Neural cell (in vitro differentiated cells): Measurements from ENCODE around the gene CD2.

Experiments used
- EP300 ChIP-seq: fragments of 450-650 bp; conservative IDR thresholded peaks from 2 replicates; pipeline ENCODE4 v1.6.1; 2014; ENCODE audit warnings: antibody characterized with exemption, mild to moderate bottlenecking, moderate library complexity; ENCODE audit not compliant: poor library complexity, severe bottlenecking
- EZH2 ChIP-seq: fragments of 200-600, 300-800 bp; shearing (Covaris generic), sonication (generic); IDR thresholded peaks from 2 replicates; pipeline ENCODE4 v1.6.1; 2014; ENCODE audit warnings: antibody characterized with exemption, low read length, borderline replicate concordance, mild to moderate bottlenecking; ENCODE audit not compliant: insufficient read depth, poor library complexity, severe bottlenecking
- MXI1 ChIP-seq: fragments of 450-650 bp; conservative IDR thresholded peaks from 2 replicates; pipeline ENCODE4 v1.6.1; 2014; ENCODE audit warnings: antibody characterized with exemption, mild to moderate bottlenecking; ENCODE audit not compliant: poor library complexity, severe bottlenecking
- POLR2AphosphoS5 ChIP-seq: IDR thresholded peaks from 2 replicates; pipeline ENCODE4 v1.6.1; 2012
- RAD21 ChIP-seq: fragments of 450-650 bp; conservative IDR thresholded peaks from 2 replicates; pipeline ENCODE4 v1.6.1; 2014; ENCODE audit warnings: antibody characterized with exemption, mild to moderate bottlenecking, moderate library complexity
- SMC3 ChIP-seq: fragments of 450-650 bp; conservative IDR thresholded peaks from 2 replicates; pipeline ENCODE4 v1.6.1; 2014; ENCODE audit warnings: antibody characterized with exemption, mild to moderate bottlenecking, moderate library complexity; ENCODE audit not compliant: poor library complexity
- TAF1 ChIP-seq: IDR thresholded peaks from 2 replicates; pipeline ENCODE4 v1.6.1; 2012; ENCODE audit warnings: low read depth
- TF ChIP-seq, protein P1 (sequence below): fragments of 450-650 bp; IDR thresholded peaks from 2 replicates; pipeline ENCODE4 v1.5.1; 2014; ENCODE audit warnings: antibody characterized with exemption, mild to moderate bottlenecking, moderate library complexity; ENCODE audit not compliant: poor library complexity, severe bottlenecking
- TF ChIP-seq, protein P2 (sequence below): IDR thresholded peaks from 2 replicates; pipeline ENCODE4 v1.6.1; 2012; ENCODE audit warnings: borderline replicate concordance

DNA sequence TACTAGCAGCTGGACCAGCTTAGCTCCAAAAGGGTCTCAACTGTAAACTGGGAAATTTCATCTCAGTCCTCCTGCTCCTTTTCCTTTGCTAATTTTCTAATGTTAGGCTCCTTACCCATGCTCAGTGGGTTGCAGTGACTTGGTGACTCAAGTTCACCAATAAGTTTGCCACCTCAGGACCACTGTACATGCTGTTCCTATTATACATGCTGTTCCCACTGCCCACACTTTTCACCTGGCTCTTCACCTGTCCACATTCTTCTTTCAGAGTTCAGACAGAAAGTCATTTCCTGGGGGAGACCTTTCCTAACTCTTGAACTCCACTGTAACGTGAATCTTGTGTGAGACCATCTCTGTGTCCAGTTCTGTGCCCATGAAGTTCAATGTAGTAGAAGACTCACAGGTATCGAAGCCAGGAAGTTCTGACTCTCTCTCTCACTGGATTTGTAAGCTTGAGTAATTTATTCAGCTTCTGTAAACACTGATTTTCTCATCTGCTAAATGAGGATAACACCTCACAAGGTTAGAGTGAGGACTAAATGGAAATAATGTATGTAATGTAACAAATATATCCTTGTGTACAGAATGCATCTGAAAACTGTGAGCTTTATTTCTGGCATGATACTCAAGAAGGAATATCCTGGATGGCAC lies 17.9 kb downstream of the CD2 start:
- TF ChIP-seq, protein P1, sequence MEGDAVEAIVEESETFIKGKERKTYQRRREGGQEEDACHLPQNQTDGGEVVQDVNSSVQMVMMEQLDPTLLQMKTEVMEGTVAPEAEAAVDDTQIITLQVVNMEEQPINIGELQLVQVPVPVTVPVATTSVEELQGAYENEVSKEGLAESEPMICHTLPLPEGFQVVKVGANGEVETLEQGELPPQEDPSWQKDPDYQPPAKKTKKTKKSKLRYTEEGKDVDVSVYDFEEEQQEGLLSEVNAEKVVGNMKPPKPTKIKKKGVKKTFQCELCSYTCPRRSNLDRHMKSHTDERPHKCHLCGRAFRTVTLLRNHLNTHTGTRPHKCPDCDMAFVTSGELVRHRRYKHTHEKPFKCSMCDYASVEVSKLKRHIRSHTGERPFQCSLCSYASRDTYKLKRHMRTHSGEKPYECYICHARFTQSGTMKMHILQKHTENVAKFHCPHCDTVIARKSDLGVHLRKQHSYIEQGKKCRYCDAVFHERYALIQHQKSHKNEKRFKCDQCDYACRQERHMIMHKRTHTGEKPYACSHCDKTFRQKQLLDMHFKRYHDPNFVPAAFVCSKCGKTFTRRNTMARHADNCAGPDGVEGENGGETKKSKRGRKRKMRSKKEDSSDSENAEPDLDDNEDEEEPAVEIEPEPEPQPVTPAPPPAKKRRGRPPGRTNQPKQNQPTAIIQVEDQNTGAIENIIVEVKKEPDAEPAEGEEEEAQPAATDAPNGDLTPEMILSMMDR: no peak
- no peak for TF ChIP-seq EZH2
- TF ChIP-seq, protein P2, sequence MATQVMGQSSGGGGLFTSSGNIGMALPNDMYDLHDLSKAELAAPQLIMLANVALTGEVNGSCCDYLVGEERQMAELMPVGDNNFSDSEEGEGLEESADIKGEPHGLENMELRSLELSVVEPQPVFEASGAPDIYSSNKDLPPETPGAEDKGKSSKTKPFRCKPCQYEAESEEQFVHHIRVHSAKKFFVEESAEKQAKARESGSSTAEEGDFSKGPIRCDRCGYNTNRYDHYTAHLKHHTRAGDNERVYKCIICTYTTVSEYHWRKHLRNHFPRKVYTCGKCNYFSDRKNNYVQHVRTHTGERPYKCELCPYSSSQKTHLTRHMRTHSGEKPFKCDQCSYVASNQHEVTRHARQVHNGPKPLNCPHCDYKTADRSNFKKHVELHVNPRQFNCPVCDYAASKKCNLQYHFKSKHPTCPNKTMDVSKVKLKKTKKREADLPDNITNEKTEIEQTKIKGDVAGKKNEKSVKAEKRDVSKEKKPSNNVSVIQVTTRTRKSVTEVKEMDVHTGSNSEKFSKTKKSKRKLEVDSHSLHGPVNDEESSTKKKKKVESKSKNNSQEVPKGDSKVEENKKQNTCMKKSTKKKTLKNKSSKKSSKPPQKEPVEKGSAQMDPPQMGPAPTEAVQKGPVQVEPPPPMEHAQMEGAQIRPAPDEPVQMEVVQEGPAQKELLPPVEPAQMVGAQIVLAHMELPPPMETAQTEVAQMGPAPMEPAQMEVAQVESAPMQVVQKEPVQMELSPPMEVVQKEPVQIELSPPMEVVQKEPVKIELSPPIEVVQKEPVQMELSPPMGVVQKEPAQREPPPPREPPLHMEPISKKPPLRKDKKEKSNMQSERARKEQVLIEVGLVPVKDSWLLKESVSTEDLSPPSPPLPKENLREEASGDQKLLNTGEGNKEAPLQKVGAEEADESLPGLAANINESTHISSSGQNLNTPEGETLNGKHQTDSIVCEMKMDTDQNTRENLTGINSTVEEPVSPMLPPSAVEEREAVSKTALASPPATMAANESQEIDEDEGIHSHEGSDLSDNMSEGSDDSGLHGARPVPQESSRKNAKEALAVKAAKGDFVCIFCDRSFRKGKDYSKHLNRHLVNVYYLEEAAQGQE: no peak
- TF ChIP-seq TAF1: no peak
- TF ChIP-seq POLR2AphosphoS5: no peak
- TF ChIP-seq MXI1: no peak
- TF ChIP-seq RAD21: no peak
- no peak for TF ChIP-seq EP300
- TF ChIP-seq SMC3: no peak
